Esophagus squamous epithelium (tissue), 4 donors: ENCODE measurements around the gene CNOT4.

ENCODE experiments used
- CTCF ChIP-seq, 6 experiments: fragments of 450-650 bp in 4 of 6; fragments of 200-600 bp in 2 of 6; sonication (generic) in 2 of 6; IDR thresholded peaks; one replicate each; pipeline ENCODE4 v1.5.1; 2016 to 2019; ENCODE audit warnings: antibody characterized with exemption in 6 of 6, mild to moderate bottlenecking in 4 of 6, moderate library complexity in 4 of 6
- POLR2A ChIP-seq, 4 donors: fragments of 450-650 bp; IDR thresholded peaks; one replicate each; pipeline ENCODE4 v1.6.1; 2017; ENCODE audit warnings: antibody characterized with exemption in 4 of 4, mild to moderate bottlenecking in 4 of 4, moderate library complexity in 3 of 4

GRCh38 chr7:135377171-135377570 lies 132.7 kb downstream of the CNOT4 start:
- TF ChIP-seq CTCF (IDR thresholded peaks at IDR 0.05) = no peak
- TF ChIP-seq POLR2A (IDR thresholded peaks at IDR 0.05) = no peak
